Neutrophil (primary cell): ENCODE data around the gene LAIR1.

ENCODE experiments used
- H3K27ac ChIP-seq: fragments of 200-600 bp; sonication (generic); 2 replicates; pipeline ENCODE4 v1.5.1; 2016; ENCODE audit warnings: mild to moderate bottlenecking, moderate library complexity
- H3K27me3 ChIP-seq: fragments of 200-600 bp; sonication (generic); 2 replicates; pipeline ENCODE4 v1.6.0; 2016; ENCODE audit warnings: mild to moderate bottlenecking
- H3K36me3 ChIP-seq: fragments of 200-600 bp; sonication (generic); 2 replicates; pipeline ENCODE4 v1.5.1; 2017
- H3K4me1 ChIP-seq, 2 experiments: fragments of 200-600 bp in 1 of 2; sonication (generic) in 1 of 2; 1 replicate in 1 of 2; 2 replicates in 1 of 2; pipeline versions ENCODE4 v1.5.1 to v1.6.1; 2013 to 2016; ENCODE audit warnings: low read depth in 1 of 2, low read length in 1 of 2, mild to moderate bottlenecking in 1 of 2, moderate library complexity in 1 of 2; ENCODE audit not compliant: control insufficient read depth in 1 of 2, insufficient read depth in 1 of 2
- H3K4me3 ChIP-seq, 2 experiments: fragments of 200-600 bp in 1 of 2; sonication (generic) in 1 of 2; 1 replicate in 1 of 2; 2 replicates in 1 of 2; pipeline ENCODE4 v1.5.1; 2013 to 2016; ENCODE audit warnings: low read depth in 1 of 2, low read length in 1 of 2, mild to moderate bottlenecking in 1 of 2, moderate library complexity in 1 of 2
- H3K9me3 ChIP-seq: fragments of 200-600 bp; sonication (generic); 2 replicates; pipeline ENCODE4 v1.5.1; 2016
- TF ChIP-seq, protein P1 (sequence below): fragments of 200-600 bp; sonication (generic); IDR thresholded peaks from 2 replicates; pipeline ENCODE4 v1.5.1; 2016; ENCODE audit warnings: antibody characterized with exemption

Gene LAIR1

DNA sequence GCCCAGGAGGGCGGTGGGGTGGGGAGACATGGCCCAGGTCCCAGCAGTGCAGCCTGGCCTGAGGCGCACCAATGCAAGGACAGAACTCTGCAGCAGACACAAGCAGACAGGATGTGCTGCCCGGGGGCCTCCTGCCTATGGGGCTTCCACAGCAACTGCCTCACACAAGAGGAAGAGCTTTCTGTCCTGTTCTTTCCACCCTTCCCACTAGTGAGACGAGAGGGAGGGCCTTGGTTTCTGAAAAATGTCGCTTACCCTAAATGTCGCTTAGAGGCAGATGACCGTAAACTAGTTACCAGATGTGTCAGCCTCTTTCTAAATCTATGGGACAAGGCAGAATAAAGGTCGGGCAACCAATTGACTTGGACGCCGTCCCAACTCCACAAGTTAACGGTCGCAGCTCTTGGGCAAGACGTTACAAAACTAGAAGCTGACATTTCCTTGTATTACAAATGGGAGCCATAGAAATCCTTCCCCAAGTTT is at the start of gene LAIR1:
Gene LAIR1, minus strand, starts transcription at position 157 of the 483 bp plus-strand sequence. Its CDS starts 127 bp downstream, at position 30.
- H3K27me3 ChIP-seq: no peaks in the 10 kb centered on the region
- H3K36me3 ChIP-seq: no peaks in the 10 kb centered on the region
- no peaks in the 10 kb centered on the region for H3K9me3 ChIP-seq
- H3K27ac ChIP-seq: peak within 1 kb of the TSS; percentile 84
- peak within 1 kb of the TSS; percentile 33 to 49 for H3K4me3 ChIP-seq
- H3K4me1 ChIP-seq: peaks cover 72 to 92% of the 10 kb centered on the region in 2 experiments
- TF ChIP-seq, protein P1, sequence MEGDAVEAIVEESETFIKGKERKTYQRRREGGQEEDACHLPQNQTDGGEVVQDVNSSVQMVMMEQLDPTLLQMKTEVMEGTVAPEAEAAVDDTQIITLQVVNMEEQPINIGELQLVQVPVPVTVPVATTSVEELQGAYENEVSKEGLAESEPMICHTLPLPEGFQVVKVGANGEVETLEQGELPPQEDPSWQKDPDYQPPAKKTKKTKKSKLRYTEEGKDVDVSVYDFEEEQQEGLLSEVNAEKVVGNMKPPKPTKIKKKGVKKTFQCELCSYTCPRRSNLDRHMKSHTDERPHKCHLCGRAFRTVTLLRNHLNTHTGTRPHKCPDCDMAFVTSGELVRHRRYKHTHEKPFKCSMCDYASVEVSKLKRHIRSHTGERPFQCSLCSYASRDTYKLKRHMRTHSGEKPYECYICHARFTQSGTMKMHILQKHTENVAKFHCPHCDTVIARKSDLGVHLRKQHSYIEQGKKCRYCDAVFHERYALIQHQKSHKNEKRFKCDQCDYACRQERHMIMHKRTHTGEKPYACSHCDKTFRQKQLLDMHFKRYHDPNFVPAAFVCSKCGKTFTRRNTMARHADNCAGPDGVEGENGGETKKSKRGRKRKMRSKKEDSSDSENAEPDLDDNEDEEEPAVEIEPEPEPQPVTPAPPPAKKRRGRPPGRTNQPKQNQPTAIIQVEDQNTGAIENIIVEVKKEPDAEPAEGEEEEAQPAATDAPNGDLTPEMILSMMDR: no peak

- H3K4me3 ChIP-seq: no peak overlapping the region
- TF ChIP-seq, protein P1: no peak
- H3K27me3 ChIP-seq: peaks cover 81% of the 10 kb centered on the region
- H3K9me3 ChIP-seq: no peaks in the 10 kb centered on the region
- peaks cover 18 to 19% of the 10 kb centered on the region in 2 experiments for H3K4me1 ChIP-seq
- no peak overlapping the region for H3K27ac ChIP-seq
- no peaks in the 10 kb centered on the region for H3K36me3 ChIP-seq
These were observed 49.4 kb upstream of the LAIR1 start for GRCh38 chr19:54414156-54414555.

DNA sequence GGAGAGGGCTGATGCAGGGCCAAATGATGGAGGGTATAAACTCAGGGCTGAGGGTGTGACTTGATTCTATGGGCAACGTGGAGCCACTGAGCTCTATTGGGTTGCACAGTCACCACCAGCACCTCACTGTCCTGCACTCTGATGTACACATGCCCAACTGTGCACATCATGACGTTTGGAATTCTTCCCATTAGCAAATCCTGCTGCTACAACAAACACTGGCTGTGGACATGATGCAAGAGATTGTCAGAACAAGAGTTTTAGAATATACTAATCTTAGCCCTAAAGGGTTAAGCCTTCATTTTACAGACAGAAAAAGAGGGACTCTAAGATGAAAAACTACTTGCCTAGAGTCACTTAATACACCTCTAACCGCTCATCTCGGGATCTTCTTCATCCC is 48.1 kb upstream of the LAIR1 start:
- no peaks in the 10 kb centered on the region for H3K9me3 ChIP-seq
- H3K27ac ChIP-seq: no peak overlapping the region
- peaks cover 6 to 7% of the 10 kb centered on the region in 2 experiments for H3K4me1 ChIP-seq
- no peaks in the 10 kb centered on the region for H3K36me3 ChIP-seq
- TF ChIP-seq, protein P1: no peak
- no peak overlapping the region for H3K4me3 ChIP-seq
- H3K27me3 ChIP-seq: peaks cover 72% of the 10 kb centered on the region

DNA sequence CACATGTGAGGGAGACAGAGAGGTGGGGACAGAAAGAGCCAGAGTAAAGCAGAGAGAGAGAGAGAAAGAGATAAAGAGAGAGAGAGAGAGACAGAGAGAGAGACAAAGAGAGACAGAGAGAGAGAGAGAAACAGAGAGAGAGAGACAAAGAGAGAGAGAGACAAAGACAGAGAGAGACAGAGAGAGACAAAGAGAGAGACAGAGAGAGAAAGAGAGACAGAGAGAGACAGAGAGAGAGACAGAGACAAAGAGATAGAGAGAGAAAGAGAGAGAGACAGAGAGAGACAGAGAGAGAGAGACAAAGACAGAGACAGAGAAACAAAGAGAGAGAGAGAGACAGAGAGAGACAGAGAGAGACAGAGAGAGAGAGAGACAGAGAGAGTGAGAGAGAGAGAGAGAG is 46.3 kb upstream of the LAIR1 start:
- no peaks in the 10 kb centered on the region for H3K4me1 ChIP-seq
- TF ChIP-seq, protein P1: no peak
- H3K27me3 ChIP-seq: peaks cover 58% of the 10 kb centered on the region
- no peak overlapping the region for H3K4me3 ChIP-seq
- no peak overlapping the region for H3K27ac ChIP-seq
- no peaks in the 10 kb centered on the region for H3K36me3 ChIP-seq
- H3K9me3 ChIP-seq: no peaks in the 10 kb centered on the region

- Histone ChIP-seq H3K36me3 (no peaks in the 10 kb centered on the region), H3K4me1 (no peaks in the 10 kb centered on the region), H3K27me3 (peaks cover 33% of the 10 kb centered on the region), H3K27ac (no peak overlapping the region), H3K4me3 (no peak overlapping the region), H3K9me3 (no peaks in the 10 kb centered on the region)
- TF ChIP-seq, protein P1: no peak
These were observed 43.8 kb upstream of the LAIR1 start for GRCh38 chr19:54408456-54409026.
